Type B pancreatic cell (in vitro differentiated cells): Measurements from ENCODE around the gene FOXL1. TPM values are rescaled to one million over a fixed set of nuclear protein-coding genes. Genes with fewer than 3 reads are reported as not detected.

Source experiments
- DNase-seq: peaks from one replicate; pipeline ENCODE4 v3.0.0; 2021; ENCODE audit warnings: mixed read lengths; ENCODE audit not compliant: unreplicated experiment; ENCODE audit errors: extremely low spot score
- H3K27ac Mint-ChIP-seq: 2 replicates; pipeline ENCODE4 v1.8.0; 2021; ENCODE audit warnings: mild to moderate bottlenecking, mixed read lengths
- H3K27me3 Mint-ChIP-seq: 2 replicates; pipeline ENCODE4 v1.8.0; 2021; ENCODE audit warnings: mixed read lengths
- H3K36me3 Mint-ChIP-seq: 2 replicates; pipeline ENCODE4 v1.8.0; 2021; ENCODE audit warnings: mixed read lengths
- H3K4me1 Mint-ChIP-seq: one replicate; pipeline ENCODE4 v1.8.0; 2021; ENCODE audit warnings: mixed read lengths; ENCODE audit not compliant: unreplicated experiment
- H3K4me3 Mint-ChIP-seq: 2 replicates; pipeline ENCODE4 v1.8.0; 2021; ENCODE audit warnings: mild to moderate bottlenecking, mixed read lengths
- H3K9me3 Mint-ChIP-seq: 2 replicates; pipeline ENCODE4 v1.8.0; 2021; ENCODE audit warnings: mixed read lengths
- CTCF ChIP-seq: fragments of 200-600 bp; sonication (generic); conservative IDR thresholded peaks from 2 replicates; pipeline ENCODE4 v1.5.0; 2021; ENCODE audit warnings: antibody characterized with exemption, mild to moderate bottlenecking
- total RNA-seq: library from RNA; stranded (reverse); gene quantifications from 2 replicates; pipeline ENCODE4 v1.2.1, GENCODE V29; 2021; ENCODE audit warnings: low replicate concordance

The FOXL1 gene
- total RNA-seq, 1 donor from 2014 or later = 2.2 TPM

GRCh38 chr16:86545481-86545880, 32.9 kb upstream of the FOXL1 start:
- Mint-ChIP-seq H3K9me3 (no peaks in the 10 kb centered on the region), H3K4me3 (no peak overlapping the region), H3K27ac (no peak overlapping the region), H3K4me1 (no peaks in the 10 kb centered on the region), H3K27me3 (peaks cover 4% of the 10 kb centered on the region), H3K36me3 (peaks cover 6% of the 10 kb centered on the region)
- no peak for DNase-seq
- TF ChIP-seq CTCF = no peak

GRCh38 chr16:86545954-86546637, 32.3 kb upstream of the FOXL1 start:
- DNase-seq = no peak
- H3K9me3 Mint-ChIP-seq = no peaks in the 10 kb centered on the region
- TF ChIP-seq CTCF = no peak
- no peaks in the 10 kb centered on the region for H3K4me1 Mint-ChIP-seq
- H3K27ac Mint-ChIP-seq = no peak overlapping the region
- peaks cover 6% of the 10 kb centered on the region for H3K36me3 Mint-ChIP-seq
- H3K27me3 Mint-ChIP-seq = peaks cover 4% of the 10 kb centered on the region
- no peak overlapping the region for H3K4me3 Mint-ChIP-seq

- no peak for TF ChIP-seq CTCF
- peak overlapping the region; percentile 46 for H3K4me3 Mint-ChIP-seq
- no peak overlapping the region for H3K27ac Mint-ChIP-seq
- peaks cover 6% of the 10 kb centered on the region for H3K36me3 Mint-ChIP-seq
- no peak for DNase-seq
- H3K27me3 Mint-ChIP-seq = peaks cover 4% of the 10 kb centered on the region
- H3K9me3 Mint-ChIP-seq = no peaks in the 10 kb centered on the region
- H3K4me1 Mint-ChIP-seq = no peaks in the 10 kb centered on the region
Measured at GRCh38 chr16:86546638-86547013, 31.7 kb upstream of the FOXL1 start.

- H3K9me3 Mint-ChIP-seq = no peaks in the 10 kb centered on the region
- DNase-seq = no peak
- H3K27ac Mint-ChIP-seq = no peak overlapping the region
- H3K27me3 Mint-ChIP-seq = peaks cover 4% of the 10 kb centered on the region
- H3K4me3 Mint-ChIP-seq = no peak overlapping the region
- H3K4me1 Mint-ChIP-seq = peaks cover 1% of the 10 kb centered on the region
- TF ChIP-seq CTCF = no peak
- peaks cover 6% of the 10 kb centered on the region for H3K36me3 Mint-ChIP-seq
Measured at GRCh38 chr16:86547286-86547685, 31.1 kb upstream of the FOXL1 start.

- Mint-ChIP-seq H3K27ac (no peak overlapping the region), H3K9me3 (no peaks in the 10 kb centered on the region), H3K4me3 (no peak overlapping the region), H3K27me3 (peaks cover 4% of the 10 kb centered on the region), H3K36me3 (peaks cover 6% of the 10 kb centered on the region), H3K4me1 (peaks cover 16% of the 10 kb centered on the region)
- no peak for TF ChIP-seq CTCF
- DNase-seq = no peak
Measured at GRCh38 chr16:86549076-86549892, 29.1 kb upstream of the FOXL1 start.
